H1 (cell line): Measurements from ENCODE around the gene VPS50. TPM values are rescaled to one million over a fixed set of nuclear protein-coding genes. Genes with fewer than 3 reads are reported as not detected.
A peak's percentile ranks its signal among the peaks of the same experiment; 100 is the strongest.

Experiments used
- GABPA ChIP-seq: IDR thresholded peaks from 2 replicates; pipeline ENCODE4 v1.6.1; 2011; ENCODE audit warnings: mild to moderate bottlenecking, low read length, moderate library complexity, borderline replicate concordance; ENCODE audit not compliant: insufficient read depth
- GTF2F1 ChIP-seq: IDR thresholded peaks from 2 replicates; pipeline ENCODE4 v1.6.1; 2012; ENCODE audit warnings: low read depth, low read length, improper control_type of control experiment, borderline replicate concordance
- HDAC2 ChIP-seq, 2 experiments: fragments of 300-600 bp in 1 of 2; sonication (generic) in 1 of 2; IDR thresholded peaks; 2 replicates each; pipeline ENCODE4 v1.6.1; 2011 to 2012; ENCODE audit warnings: low read depth in 2 of 2, low read length in 2 of 2, mild to moderate bottlenecking in 2 of 2, moderate library complexity in 2 of 2, borderline replicate concordance in 1 of 2, inconsistent platforms in 1 of 2
- NANOG ChIP-seq: IDR thresholded peaks from 2 replicates; pipeline ENCODE4 v1.6.1; 2011; ENCODE audit warnings: low read length, low read depth, mild to moderate bottlenecking, inconsistent platforms; ENCODE audit not compliant: insufficient read depth, poor library complexity, severe bottlenecking
- POLR2A ChIP-seq, 2 experiments: IDR thresholded peaks; 1 replicate in 1 of 2; 2 replicates in 1 of 2; pipeline ENCODE4 v1.6.1; 2011; ENCODE audit warnings: low read depth in 2 of 2, low read length in 2 of 2, mild to moderate bottlenecking in 2 of 2; ENCODE audit errors: control extremely low read depth in 1 of 2
- POU5F1 ChIP-seq: IDR thresholded peaks from 2 replicates; pipeline ENCODE4 v1.6.1; 2011; ENCODE audit warnings: low read depth, mild to moderate bottlenecking, low read length, moderate library complexity
- RFX5 ChIP-seq: IDR thresholded peaks from 2 replicates; pipeline ENCODE4 v1.6.1; 2011; ENCODE audit warnings: low read depth, low read length, improper control_type of control experiment, borderline replicate concordance
- SIX5 ChIP-seq: IDR thresholded peaks from 2 replicates; pipeline ENCODE4 v1.6.1; 2011; ENCODE audit warnings: mild to moderate bottlenecking, low read depth, low read length
- TAF7 ChIP-seq: optimal IDR thresholded peaks from 2 replicates; pipeline ENCODE3; 2011; ENCODE audit warnings: low read depth, mild to moderate bottlenecking, inconsistent platforms, low read length, moderate library complexity, borderline replicate concordance
- TEAD4 ChIP-seq: IDR thresholded peaks from 2 replicates; pipeline ENCODE4 v1.6.1; 2012; ENCODE audit warnings: low read depth, low read length, inconsistent platforms, mixed read lengths
- polyA plus RNA-seq, 7 experiments: library from polyadenylated mRNA; depleted of rRNA in 3 of 7; stranded (reverse) in 5 of 7; unstranded in 2 of 7; fragments of >200 nt in 5 of 7; fragments of 200-250 nt in 2 of 7; gene quantifications; 1 replicate in 5 of 7; 2 replicates in 1 of 7; 4 replicates in 1 of 7; pipeline versions ENCODE4 v1.2.1 to v1.2.3, GENCODE V29; 2011 to 2013; ENCODE audit warnings: missing spikeins in 2 of 7, mixed read lengths in 2 of 7
- total RNA-seq: library from RNA; stranded (reverse); fragmentation: NEBNext Ultra II Directional; extraction: Animal tissue kit (Norgen Biotek cat#: 25700); gene quantifications from 2 replicates; pipeline ENCODE4 v1.2.1, GENCODE V29; 2021
- TF ChIP-seq, protein P1 (sequence below): fragments of 300-600 bp; sonication (generic); IDR thresholded peaks from 2 replicates; pipeline ENCODE4 v1.7.1; 2012; ENCODE audit warnings: low read length, moderate library complexity, mild to moderate bottlenecking, inconsistent platforms; ENCODE audit not compliant: insufficient replicate concordance

VPS50 gene
- total and polyA plus RNA-seq, 2 of the 8 experiments (the other 6 are each of a cell fraction or from before 2014, with no cell fraction given) = 3.7 to 9.3 TPM

DNA sequence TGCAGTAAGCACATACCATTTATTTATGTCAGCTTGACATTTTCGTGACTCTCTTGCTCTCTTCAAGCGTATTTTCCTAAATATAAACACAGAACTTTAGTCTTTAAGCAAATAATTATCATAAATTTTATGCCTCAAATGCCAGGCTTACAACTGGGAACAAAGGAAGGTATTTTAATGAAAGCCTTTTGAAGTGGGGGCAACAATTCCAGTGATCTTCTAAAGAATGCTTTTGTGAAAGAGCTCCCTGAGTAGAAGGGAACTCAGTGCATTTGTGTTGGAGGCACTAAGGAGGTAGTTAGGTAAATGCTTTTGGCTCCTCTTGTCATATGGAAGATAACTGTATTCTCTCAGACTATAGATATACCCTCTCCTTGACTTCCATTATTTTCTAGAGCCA, 104.9 kb downstream of the VPS50 start (continued):
- TF ChIP-seq, protein P1, sequence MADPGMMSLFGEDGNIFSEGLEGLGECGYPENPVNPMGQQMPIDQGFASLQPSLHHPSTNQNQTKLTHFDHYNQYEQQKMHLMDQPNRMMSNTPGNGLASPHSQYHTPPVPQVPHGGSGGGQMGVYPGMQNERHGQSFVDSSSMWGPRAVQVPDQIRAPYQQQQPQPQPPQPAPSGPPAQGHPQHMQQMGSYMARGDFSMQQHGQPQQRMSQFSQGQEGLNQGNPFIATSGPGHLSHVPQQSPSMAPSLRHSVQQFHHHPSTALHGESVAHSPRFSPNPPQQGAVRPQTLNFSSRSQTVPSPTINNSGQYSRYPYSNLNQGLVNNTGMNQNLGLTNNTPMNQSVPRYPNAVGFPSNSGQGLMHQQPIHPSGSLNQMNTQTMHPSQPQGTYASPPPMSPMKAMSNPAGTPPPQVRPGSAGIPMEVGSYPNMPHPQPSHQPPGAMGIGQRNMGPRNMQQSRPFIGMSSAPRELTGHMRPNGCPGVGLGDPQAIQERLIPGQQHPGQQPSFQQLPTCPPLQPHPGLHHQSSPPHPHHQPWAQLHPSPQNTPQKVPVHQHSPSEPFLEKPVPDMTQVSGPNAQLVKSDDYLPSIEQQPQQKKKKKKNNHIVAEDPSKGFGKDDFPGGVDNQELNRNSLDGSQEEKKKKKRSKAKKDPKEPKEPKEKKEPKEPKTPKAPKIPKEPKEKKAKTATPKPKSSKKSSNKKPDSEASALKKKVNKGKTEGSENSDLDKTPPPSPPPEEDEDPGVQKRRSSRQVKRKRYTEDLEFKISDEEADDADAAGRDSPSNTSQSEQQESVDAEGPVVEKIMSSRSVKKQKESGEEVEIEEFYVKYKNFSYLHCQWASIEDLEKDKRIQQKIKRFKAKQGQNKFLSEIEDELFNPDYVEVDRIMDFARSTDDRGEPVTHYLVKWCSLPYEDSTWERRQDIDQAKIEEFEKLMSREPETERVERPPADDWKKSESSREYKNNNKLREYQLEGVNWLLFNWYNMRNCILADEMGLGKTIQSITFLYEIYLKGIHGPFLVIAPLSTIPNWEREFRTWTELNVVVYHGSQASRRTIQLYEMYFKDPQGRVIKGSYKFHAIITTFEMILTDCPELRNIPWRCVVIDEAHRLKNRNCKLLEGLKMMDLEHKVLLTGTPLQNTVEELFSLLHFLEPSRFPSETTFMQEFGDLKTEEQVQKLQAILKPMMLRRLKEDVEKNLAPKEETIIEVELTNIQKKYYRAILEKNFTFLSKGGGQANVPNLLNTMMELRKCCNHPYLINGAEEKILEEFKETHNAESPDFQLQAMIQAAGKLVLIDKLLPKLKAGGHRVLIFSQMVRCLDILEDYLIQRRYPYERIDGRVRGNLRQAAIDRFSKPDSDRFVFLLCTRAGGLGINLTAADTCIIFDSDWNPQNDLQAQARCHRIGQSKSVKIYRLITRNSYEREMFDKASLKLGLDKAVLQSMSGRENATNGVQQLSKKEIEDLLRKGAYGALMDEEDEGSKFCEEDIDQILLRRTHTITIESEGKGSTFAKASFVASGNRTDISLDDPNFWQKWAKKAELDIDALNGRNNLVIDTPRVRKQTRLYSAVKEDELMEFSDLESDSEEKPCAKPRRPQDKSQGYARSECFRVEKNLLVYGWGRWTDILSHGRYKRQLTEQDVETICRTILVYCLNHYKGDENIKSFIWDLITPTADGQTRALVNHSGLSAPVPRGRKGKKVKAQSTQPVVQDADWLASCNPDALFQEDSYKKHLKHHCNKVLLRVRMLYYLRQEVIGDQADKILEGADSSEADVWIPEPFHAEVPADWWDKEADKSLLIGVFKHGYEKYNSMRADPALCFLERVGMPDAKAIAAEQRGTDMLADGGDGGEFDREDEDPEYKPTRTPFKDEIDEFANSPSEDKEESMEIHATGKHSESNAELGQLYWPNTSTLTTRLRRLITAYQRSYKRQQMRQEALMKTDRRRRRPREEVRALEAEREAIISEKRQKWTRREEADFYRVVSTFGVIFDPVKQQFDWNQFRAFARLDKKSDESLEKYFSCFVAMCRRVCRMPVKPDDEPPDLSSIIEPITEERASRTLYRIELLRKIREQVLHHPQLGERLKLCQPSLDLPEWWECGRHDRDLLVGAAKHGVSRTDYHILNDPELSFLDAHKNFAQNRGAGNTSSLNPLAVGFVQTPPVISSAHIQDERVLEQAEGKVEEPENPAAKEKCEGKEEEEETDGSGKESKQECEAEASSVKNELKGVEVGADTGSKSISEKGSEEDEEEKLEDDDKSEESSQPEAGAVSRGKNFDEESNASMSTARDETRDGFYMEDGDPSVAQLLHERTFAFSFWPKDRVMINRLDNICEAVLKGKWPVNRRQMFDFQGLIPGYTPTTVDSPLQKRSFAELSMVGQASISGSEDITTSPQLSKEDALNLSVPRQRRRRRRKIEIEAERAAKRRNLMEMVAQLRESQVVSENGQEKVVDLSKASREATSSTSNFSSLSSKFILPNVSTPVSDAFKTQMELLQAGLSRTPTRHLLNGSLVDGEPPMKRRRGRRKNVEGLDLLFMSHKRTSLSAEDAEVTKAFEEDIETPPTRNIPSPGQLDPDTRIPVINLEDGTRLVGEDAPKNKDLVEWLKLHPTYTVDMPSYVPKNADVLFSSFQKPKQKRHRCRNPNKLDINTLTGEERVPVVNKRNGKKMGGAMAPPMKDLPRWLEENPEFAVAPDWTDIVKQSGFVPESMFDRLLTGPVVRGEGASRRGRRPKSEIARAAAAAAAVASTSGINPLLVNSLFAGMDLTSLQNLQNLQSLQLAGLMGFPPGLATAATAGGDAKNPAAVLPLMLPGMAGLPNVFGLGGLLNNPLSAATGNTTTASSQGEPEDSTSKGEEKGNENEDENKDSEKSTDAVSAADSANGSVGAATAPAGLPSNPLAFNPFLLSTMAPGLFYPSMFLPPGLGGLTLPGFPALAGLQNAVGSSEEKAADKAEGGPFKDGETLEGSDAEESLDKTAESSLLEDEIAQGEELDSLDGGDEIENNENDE = peak; percentile 83
- TF ChIP-seq SIX5 (no peak), RFX5 (no peak), TAF7 (no peak), HDAC2 (IDR thresholded peaks at IDR 0.05; ENCODE audit: borderline replicate concordance in 1 of 2, low read depth in 2 of 2, low read length in 2 of 2) (peak in 1 of 2 experiments; percentile 47; a peak in 1 of 4 replicates), GTF2F1 (no peak), GABPA (no peak), POLR2A (IDR thresholded peaks at IDR 0.05; ENCODE audit: control extremely low read depth in 1 of 2, low read depth in 2 of 2, low read length in 2 of 2) (no peak), NANOG (peak; percentile 44), TEAD4 (peak; percentile 84), POU5F1 (no peak)
